CD4-positive, alpha-beta T cell treated with Interleukin-10 for 1 hour (primary cell): Measurements from ENCODE around the gene SLC10A7.

Experiments used
- DNase-seq: peaks from one replicate; pipeline ENCODE4 v3.0.0-alpha.2; 2020

SLC10A7 gene

DNA sequence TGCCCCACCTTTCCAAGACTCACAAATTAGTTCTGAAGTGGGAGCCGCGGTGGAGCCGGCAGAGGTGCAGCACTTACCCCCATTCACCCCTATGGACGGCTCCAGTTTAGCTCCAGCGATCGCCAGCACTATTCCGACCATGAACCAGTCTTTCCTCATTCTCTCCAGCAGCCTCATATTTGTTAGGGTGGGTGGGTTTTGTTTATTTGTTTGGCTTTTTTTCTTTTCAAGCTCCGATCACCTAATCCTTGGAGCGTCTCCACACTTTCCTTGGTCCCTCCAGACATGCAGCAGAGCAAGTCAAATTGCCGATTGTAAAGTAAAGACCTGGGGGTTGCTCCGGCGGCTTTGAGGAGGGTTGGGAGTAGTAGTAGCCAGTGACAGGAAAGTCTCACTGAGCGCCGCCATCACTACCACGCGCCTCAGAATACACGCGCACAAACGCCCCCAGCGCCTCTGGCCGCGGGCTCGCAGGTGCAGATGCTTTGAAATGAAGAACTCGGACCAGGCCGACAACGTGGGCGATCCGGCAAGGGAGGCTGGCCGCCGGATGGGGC, at the start of gene SLC10A7:
SLC10A7 (minus strand) TSS at position 400 of the 557 bp plus-strand sequence; CDS start at position 177, 223 bp downstream.
- peak; percentile 74 for DNase-seq

DNA sequence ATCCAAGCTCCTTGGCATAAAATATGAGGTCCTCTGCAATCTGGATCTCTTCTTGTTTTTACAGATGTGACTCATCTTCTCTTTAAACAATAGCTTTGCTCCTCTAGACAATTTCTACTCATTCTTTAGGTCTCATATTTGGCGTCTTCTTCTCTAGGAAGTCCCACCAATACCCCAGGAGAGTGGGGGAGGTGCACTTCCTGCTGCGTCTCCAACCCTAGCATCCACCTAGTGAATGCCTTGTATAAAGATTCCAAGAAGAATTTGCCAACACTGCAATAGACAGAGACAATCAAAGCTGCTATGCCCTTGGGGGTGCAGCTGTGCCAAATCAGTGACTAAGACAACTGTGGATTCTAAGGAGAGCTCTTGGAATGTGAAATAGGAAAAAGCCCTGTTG, 45.7 kb upstream of the SLC10A7 start:
- no peak for DNase-seq

DNA sequence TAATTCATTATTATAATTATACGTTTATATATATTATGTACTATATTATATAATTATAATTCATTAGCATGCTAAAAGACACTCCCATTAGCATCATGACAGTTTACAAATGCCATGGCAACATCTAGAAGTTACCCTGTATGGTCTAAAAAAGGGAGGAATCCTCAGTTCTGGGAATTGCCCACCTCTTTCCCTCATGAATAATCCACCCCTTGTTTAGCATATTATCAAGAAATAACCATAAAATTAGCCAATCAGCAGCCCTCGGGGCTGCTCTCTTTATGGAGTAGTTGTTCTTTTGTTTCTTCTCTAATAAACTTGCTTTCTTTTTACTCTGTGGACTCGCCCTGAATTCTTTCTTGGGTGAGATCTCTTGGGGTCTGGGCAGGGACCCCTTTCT, 42.8 kb upstream of the SLC10A7 start:
- no peak for DNase-seq

DNA sequence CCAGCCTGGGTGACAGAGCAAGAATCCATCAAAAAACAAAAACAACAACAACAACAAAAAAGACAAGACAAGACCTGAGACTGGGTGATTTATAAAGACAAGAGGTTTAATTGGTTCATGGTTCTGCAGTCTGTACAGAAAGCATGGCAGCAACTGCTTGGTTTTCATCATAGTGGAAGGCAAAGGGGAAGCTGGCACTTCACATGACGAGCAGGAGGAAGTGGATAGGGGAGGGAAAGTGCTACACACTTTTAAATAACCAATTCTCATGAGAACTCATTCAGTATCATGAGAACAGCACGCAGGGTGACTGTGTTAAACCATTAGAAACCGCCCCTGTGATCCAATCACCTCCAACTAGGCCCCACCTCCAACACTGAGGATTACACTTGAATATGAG, 28.4 kb upstream of the SLC10A7 start:
- no peak for DNase-seq

GRCh38 chr4:146548443-146548842, 26.7 kb upstream of the SLC10A7 start:
- DNase-seq = no peak

DNA sequence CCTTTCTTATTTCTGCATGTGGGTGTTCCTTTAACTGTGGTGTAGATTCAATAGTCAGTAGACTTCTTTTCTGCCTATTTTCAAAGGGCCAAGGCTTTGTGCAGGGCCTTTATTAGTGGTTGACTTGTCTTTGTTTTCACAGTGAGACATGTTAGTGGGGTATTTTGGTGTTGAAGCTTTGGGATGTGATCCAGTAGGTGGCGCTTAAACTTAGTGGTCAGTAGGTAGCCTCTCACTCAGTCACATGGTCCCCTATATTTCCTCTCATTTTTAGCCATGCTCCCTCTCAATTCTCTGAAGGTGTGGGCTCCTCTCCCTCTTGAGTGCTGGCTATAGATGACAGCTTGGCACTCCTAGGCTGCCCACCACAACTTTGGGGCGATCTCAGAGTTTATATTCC, 23.4 kb upstream of the SLC10A7 start:
- no peak for DNase-seq

- DNase-seq = no peak
Observed at GRCh38 chr4:146534178-146534577, 12.4 kb upstream of the SLC10A7 start.

DNA sequence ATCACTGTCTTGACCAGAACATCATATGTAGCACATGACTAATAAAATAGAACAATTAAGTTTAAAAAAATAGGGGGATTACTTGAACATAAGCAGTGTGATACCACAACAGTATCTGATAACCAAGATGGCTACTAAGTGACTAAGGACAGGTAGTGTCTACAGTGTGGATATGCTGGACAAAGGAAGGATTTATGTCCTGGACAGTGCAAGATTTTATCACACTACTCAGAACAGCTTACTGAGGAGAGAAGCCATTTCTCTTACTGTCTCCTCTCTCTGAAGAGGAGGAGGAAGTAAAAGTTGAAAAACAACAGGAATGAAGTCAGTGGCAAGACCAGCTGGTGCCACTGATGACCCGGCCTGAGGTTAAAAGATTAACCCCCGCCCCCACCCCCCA, 4.0 kb upstream of the SLC10A7 start:
- no peak for DNase-seq

DNA sequence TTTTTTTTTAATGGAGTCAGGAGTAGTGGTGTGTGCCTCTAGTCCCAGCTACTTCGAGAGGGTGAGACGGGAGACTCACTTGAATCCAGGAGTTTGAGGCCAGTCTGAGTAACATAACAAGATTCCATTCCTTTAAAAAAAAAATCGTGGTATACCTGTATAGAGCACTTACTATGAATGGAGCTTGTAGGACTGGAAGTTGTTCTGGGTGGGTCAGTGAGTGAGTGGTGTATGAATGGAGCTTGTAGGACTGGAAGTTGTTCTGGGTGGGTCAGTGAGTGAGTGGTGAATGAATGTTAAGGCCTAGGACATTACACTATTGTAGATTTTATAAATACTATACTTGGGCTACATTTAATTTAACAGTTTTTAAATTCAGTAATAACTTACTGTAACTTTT, 2.9 kb upstream of the SLC10A7 start:
- DNase-seq = no peak

GRCh38 chr4:146522869-146523205, 1.1 kb upstream of the SLC10A7 start:
- peak; percentile 36 for DNase-seq

GRCh38 chr4:146522098-146522868, 543 bp upstream of the SLC10A7 start:
- DNase-seq = peak; percentile 85

GRCh38 chr4:146520896-146521540, 722 bp downstream of the SLC10A7 start:
- peak; percentile 45 for DNase-seq

DNA sequence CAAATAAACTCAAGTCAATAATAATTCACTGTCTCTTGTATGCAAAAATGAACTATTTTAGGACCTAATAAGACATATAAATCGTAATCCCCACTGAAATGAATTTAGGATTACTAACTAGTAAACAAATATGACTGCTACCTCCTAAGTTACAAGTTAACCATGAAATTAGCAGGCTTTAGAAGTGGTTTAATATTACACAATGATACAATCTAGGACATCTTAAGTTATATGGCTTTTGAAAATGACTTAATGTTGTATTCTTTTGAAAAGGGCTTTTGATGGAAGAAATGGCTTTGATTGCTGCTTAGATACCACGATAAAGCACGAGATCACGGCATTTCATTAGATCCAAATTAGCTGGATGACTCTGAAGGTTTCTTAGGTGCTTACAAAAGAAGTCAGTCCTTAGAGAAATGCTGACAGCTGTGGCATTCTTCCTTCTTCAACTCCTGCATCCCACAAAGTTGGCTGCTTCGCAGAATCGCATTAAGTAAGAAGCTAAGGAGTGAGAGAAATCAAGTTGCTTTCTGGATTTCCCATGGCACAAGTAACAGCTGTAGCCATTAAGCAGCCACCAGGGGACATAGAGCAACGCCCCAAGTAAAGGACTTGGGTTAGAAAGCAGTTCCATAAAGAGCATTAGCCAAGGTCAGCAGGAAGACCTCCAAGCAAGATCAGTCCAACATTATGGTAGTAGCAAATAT, 6.9 kb downstream of the SLC10A7 start:
- no peak for DNase-seq

GRCh38 chr4:146513548-146513947, 8.2 kb downstream of the SLC10A7 start:
- DNase-seq = no peak

DNA sequence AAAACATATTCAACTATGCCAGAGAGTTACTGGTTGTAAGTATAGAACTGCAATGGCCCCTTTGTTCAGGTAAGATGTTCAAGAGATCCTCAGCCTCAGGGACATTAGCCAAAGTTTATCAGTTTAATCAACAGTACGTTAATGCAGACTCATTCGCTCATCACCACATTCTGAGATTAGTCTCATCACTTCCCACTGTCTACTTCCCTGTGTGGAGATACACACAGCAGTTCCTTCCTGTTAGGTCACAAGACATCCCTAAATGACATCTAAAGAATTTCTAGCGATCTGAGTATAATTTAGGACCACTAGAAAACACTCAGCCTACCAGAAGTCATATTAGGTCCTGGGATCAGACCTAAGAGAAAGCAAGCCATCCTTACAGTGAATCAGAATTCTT, 10.4 kb downstream of the SLC10A7 start:
- no peak for DNase-seq

DNA sequence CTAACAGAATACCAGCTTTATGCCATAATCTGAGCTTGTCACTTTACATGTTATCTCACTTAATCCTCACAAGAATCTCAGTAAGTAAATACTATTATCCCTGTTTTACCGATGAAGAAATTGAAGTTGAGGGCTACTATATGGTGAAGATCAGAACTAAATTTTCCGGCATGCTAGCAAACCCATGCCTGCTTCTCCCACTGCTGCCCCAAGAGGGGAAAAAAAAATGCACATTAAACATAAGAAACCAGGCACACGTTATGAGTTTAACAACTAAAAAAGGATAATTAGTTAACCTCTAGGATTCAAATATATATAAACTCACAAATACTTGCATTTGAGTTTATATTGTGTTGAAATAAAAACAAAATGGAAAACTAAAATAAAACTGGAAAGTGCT, 10.8 kb downstream of the SLC10A7 start:
- DNase-seq = no peak

DNA sequence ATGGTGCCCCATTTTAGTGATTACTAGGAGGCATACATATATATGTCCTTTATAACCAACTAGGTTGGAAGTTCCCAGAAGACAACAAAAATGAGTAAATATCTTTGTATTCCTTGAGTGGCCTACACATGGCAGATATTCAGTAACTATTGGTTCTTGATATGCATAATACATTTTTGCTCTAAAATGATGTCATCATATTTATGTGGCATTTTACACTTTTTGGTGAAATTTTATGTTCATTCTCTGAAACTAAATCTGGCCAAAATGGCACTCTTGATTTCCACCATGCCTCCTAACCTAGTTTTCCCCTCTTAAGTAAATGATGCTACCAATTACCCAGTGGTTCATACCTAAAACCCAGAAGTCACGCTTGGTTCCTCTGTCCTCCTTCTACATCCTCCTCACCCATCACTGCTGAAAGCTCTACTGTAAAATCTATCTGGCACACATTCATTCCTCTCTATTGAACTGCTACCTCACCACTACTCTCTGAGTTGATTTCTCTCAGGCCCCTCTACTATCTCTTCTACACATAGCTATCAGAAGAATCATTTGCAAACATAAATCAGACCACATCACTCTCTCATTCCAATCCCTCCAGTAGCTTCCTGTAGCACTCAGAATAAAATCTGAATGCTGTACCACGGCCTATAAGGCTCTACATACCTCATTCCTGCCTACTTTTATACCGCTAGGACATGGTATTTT, 13.4 kb downstream of the SLC10A7 start:
- no peak for DNase-seq

DNA sequence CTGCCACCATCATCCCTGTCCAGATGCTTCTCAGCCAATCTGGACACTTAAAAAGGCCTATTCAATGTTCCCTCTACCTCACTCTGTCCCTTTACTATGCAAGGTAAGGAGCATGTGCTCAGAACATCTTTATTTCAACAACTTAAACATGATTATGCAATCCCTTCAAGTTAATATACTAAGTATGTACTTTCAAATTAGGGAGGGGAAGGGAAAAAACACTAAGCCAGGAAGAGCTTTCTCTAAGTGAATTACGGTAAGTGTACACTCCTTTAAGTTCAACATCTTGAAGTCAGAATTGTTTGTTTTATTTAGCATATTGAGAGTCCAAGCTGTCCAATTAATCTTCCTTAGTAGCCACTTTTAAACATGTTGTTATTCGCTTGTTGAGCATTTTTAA, 14.1 kb downstream of the SLC10A7 start:
- DNase-seq = no peak

DNA sequence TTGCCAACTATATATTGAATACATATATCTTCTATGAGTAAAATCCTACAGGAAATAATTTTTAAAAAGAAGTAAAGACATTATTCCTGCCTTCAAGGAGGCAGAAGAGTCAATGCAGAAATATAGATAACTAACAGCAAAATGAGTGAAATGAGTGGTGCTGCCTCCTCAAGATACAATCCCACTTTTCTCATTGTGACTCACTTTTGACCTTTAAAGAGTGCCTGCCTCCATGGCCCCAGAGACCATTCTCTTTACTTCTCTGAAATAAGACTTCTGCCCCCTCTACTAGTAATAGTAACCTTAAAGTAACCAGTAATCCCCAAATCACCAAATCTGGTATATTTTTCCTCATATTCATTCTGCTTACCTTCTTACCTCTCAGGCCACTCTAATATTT, 15.5 kb downstream of the SLC10A7 start:
- DNase-seq = no peak

GRCh38 chr4:146500216-146500615, 21.5 kb downstream of the SLC10A7 start:
- DNase-seq = no peak

- DNase-seq = no peak
Observed at GRCh38 chr4:146498291-146498690, 23.4 kb downstream of the SLC10A7 start.

DNA sequence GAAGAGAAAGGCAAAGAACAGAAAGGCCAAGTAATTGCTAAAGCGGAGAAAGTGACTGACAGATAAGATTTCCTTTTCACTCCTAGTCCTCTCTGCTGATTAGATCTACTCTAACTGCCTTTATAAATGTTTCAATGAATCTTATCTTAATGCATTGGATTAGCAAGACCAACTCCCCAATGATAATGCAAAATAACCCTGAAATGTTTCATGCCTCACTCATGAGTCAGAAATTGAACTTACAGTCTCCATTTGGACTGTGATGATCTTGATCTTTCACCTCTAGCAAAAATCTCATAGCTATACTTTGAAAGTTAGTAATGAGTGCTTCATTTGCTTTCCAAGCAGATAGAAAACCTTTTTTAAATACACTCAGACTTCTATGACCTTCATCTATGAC, 26.5 kb downstream of the SLC10A7 start:
- no peak for DNase-seq

- DNase-seq = no peak
Observed at GRCh38 chr4:146494143-146494542, 27.6 kb downstream of the SLC10A7 start.
